C4-2B (cell line): ENCODE results near the gene SCFD2.

Experiments used
- CTCF ChIP-seq: fragments of 450-650 bp; conservative IDR thresholded peaks from 2 replicates; pipeline ENCODE4 v1.5.1; 2017; ENCODE audit warnings: mild to moderate bottlenecking
- ZFX ChIP-seq: fragments of 450-650 bp; IDR thresholded peaks from 2 replicates; pipeline ENCODE4 v1.6.1; 2017

GRCh38 chr4:53233114-53233795 lies 132.6 kb downstream of the SCFD2 start:
- TF ChIP-seq CTCF (no peak), ZFX (no peak)
